T-helper 2 cell treated with Interferon-gamma antibody and Interleukin-4, amounts not matched to agents 100 ng/mL and 5 ng/mL, for 36 hours (primary cell): ENCODE data around the gene MT1B. TPM values are rescaled to one million over a fixed set of nuclear protein-coding genes. Genes with fewer than 3 reads are reported as not detected.

Experiments
- intact Hi-C: fragments of 100-400 bp; cut with micrococcal nuclease; formaldehyde crosslinking; loops from one replicate; pipeline ENCODE4 v1.15.1; 2023
- total RNA-seq: library from RNA; stranded (reverse); gene quantifications from 2 replicates; pipeline ENCODE4 v1.2.3, GENCODE V29; 2022

The MT1B gene
- total RNA-seq, 1 donor from 2014 or later: not detected

- intact Hi-C loops: loop anchor here (1.0 to 5.0 kb wide), 6 partner anchors 20 to 105 kb away; partner anchors contain the start of genes MT1E and MT2A
These were observed 30.4 kb downstream of the MT1B start, which contains the start of gene MT1X for GRCh38 chr16:56681939-56682702. Gene MT1X (plus strand): TSS chr16:56682470. CDS start chr16:56682541, 71 bp downstream.

GRCh38 chr16:56682703-56683397 is 31.2 kb downstream of the MT1B start:
- intact Hi-C loops: loop anchor here (1.0 to 5.0 kb wide), 6 partner anchors 19 to 106 kb away; partner anchors contain the start of genes MT1E and MT2A

DNA sequence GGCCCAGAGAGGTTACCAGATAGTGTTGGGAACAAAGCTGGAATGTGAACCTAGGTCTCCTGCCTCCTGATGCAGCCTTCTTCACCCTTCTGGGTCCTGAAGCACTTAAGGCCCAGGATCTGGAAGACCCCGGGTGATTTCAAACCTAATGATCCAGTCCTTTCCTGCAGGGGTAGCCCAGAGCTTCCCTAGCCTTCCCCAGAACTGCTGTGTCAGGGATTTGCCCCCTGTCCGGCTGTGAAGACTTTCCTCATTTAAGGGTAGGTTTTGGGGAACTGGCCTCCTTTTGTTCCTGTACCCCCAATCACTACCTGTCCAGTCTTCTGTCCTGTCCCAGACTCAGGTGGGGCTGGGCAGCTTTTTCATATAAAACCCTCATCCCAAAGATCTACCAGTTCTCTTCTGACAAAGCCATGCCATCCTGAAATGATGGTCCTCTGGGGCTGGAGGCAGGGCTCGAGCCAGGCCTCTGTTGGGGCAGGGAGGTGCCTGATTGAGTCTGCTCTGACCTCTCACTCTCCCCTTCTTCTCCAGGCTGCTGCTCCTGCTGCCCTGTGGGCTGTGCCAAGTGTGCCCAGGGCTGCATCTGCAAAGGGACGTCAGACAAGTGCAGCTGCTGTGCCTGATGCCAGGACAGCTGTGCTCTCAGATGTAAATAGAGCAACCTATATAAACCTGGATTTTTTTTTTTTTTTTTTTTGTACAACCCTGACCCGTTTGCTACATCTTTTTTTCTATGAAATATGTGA is 31.9 kb downstream of the MT1B start:
- intact Hi-C loops: loop anchor here (2.0 to 5.0 kb wide), 2 partner anchors 25 to 41 kb away; no protein-coding TSS in a partner anchor

- intact Hi-C loops: loop anchor here (5.0 kb wide), 1 partner anchor 42 kb away; no protein-coding TSS in a partner anchor
These were observed 32.7 kb downstream of the MT1B start for GRCh38 chr16:56684256-56684925.

GRCh38 chr16:56684926-56685590 is 33.4 kb downstream of the MT1B start:
- intact Hi-C loops: loop anchor here (5.0 kb wide), 1 partner anchor 43 kb away; no protein-coding TSS in a partner anchor

DNA sequence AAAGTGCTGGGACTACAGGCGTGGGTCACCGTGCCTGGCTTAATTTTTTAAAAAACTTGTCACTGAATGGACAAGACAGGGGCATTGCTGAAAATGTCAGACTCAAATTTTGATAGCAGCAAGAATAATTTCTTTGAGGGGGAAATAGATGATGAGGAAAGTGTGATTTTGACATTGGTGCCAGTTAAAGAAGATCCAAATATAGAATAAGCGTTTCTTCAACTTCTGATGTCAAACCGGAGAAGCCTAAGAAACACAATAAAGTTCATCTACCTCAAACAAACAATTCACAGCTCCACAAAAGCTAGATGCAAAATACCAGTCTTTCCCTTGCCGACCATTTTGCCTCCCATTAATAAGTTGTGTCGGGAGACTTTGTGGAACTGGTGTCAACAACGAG is 35.1 kb downstream of the MT1B start:
- intact Hi-C loops: no loop called here

DNA sequence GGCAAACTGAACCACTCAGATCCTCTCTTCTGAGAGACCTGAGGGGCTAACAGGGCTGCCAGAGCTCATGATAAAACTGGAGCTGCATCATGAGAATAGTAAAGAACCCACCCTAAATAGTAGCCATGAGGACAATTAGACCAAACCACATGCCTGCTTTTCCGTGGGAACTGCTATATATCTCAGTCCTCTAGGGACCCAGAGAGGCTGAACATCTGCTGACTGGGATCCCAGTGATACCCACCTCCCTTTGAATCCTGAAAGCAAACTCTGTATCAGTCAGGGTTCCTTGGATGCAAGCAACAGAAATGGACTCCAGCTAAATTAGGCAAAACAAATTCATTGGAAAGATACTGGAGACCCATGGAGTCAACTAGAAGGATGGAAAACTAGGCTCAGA is 37.1 kb downstream of the MT1B start:
- intact Hi-C loops: no loop called here

DNA sequence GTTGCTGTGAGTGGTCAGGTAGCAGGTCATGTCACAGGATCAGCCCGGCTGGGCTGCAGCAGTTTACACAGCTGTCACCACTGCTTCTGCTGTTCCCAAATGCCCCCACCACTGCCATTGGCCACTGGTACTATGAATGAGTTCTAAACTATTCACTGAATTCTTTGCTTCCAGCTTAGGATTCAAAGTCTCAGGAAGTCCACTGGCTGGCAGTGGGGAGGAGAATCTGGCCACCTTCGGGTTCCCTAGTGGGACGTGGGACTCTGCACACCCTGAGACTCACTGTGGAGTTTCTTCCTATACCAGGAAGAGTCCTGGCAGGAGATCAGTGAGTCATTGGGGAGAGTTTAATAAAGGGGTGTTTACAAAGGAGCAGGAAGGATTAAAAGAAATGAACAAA is 37.5 kb downstream of the MT1B start:
- intact Hi-C loops: no loop called here

GRCh38 chr16:56690420-56691122 is 38.9 kb downstream of the MT1B start:
- intact Hi-C loops: no loop called here

DNA sequence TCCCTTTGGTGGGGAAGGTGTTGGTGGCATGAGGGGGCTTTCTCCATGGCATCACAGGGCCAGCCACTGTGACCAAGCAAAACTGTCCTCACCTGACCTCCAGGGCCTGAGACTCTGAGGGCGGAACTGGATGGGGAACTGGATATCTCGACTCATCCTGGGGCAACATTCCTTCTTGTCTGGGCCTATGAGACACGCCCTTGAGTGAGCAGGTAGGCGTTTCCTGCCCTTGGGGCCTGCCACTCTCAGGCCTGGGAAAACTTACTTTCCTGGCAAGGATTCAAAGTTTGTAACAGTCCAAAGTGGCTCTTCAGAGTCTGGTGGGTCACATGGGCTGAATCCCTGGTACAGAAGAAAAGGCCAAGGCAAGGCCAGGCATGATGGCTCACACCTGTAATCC is 40.2 kb downstream of the MT1B start:
- intact Hi-C loops: no loop called here

DNA sequence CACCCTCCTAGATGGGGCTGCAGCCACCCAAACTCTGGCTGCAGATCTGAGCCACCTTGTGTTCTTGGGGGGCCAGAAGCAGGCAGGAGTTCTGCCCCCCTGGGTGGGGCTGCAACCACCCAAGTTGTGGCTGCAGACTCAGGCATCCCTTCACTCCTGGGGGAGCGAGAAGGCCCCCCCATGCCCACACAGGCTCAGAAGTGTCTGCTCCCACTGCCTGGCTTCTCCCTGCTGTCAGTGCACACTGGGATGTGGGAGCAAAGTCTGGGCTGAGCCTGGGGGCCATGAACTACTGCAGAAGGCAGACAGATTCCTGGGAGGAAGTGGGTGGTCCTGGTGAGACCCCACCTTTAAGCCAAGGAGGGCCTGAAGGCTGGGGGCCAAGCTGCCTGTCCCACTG is 43.6 kb downstream of the MT1B start:
- intact Hi-C loops: no loop called here

GRCh38 chr16:56697456-56698155 is 45.9 kb downstream of the MT1B start:
- intact Hi-C loops: no loop called here

- intact Hi-C loops: no loop called here
These were observed 48.5 kb downstream of the MT1B start for GRCh38 chr16:56700195-56700594.

GRCh38 chr16:56700631-56701030 is 48.9 kb downstream of the MT1B start:
- intact Hi-C loops: no loop called here

GRCh38 chr16:56701534-56701933 is 49.8 kb downstream of the MT1B start:
- intact Hi-C loops: no loop called here
